ENCODE data around the gene KCNQ1.

Gene KCNQ1

DNA sequence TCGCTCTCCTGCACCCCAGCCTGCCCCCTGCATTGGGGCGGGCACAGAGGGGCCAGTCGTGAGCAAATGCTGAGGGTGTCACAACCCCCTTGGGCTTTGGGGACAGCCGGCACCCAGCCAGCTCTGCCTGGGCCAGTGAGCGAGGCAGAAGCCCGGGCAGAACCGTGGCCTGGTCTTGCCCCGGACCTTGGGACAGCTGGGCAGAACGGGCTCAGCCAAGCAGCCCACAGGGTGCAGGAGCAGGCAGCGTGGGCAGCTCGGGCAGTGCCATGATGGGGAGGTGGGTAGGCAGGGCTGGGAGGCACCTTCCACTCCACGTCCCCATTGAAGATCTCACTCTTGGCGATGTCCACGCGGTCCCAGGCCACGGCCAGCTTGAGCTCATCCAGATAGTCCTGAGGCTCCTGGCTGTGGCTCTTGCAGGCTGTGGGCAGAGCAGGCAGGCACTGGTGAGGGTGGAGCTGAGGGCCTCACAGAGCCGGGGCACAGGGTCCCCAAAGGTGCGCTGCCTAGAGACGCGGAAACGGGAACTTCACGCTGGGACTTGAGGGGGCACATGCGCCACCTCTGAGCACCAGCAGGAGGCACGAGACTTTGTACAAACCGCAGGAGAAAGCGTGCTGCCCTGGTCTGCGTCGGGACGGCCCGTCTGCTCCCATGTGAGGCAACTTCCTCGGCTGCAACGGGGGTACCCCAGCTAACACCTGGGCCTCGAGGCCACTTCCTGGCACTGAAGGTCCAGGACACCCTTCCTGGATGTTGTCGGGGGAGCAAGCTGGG is 29.0 kb upstream of the KCNQ1 start:
- H3K4me3 ChIP-seq (ENCODE audit: control insufficient read depth, low read depth, low read length): no peak overlapping the region
- no peak for DNase-seq (ENCODE audit: low read depth)
- TF ChIP-seq, protein P1, sequence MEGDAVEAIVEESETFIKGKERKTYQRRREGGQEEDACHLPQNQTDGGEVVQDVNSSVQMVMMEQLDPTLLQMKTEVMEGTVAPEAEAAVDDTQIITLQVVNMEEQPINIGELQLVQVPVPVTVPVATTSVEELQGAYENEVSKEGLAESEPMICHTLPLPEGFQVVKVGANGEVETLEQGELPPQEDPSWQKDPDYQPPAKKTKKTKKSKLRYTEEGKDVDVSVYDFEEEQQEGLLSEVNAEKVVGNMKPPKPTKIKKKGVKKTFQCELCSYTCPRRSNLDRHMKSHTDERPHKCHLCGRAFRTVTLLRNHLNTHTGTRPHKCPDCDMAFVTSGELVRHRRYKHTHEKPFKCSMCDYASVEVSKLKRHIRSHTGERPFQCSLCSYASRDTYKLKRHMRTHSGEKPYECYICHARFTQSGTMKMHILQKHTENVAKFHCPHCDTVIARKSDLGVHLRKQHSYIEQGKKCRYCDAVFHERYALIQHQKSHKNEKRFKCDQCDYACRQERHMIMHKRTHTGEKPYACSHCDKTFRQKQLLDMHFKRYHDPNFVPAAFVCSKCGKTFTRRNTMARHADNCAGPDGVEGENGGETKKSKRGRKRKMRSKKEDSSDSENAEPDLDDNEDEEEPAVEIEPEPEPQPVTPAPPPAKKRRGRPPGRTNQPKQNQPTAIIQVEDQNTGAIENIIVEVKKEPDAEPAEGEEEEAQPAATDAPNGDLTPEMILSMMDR (IDR thresholded peaks at IDR 0.05; ENCODE audit: control insufficient read depth, insufficient read depth, low read depth, low read length, missing control alignments): no peak

DNA sequence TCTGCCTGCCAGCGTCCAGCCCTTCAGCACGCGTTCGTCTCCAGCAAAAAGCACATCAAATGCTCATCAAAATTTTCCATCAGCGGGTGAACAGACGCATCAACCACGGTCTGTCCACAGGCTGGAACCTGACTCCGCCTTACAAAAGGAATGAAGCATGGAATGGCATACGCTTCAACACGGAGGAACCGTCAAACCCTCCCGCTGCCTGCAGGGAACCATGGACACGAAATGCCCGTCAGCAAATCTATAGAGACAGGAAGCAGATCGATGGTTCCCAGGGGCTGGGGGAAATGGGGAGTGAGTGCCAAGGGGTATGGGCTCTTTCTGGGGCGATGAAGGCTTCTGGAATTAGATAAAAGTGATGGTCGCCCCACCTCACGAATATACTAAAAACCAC is 28.0 kb upstream of the KCNQ1 start:
- no peak for DNase-seq (ENCODE audit: low read depth)
- no peak overlapping the region for H3K4me3 ChIP-seq (ENCODE audit: control insufficient read depth, low read depth, low read length)
- TF ChIP-seq, protein P1 (IDR thresholded peaks at IDR 0.05; ENCODE audit: control insufficient read depth, insufficient read depth, low read depth, low read length, missing control alignments): no peak

DNA sequence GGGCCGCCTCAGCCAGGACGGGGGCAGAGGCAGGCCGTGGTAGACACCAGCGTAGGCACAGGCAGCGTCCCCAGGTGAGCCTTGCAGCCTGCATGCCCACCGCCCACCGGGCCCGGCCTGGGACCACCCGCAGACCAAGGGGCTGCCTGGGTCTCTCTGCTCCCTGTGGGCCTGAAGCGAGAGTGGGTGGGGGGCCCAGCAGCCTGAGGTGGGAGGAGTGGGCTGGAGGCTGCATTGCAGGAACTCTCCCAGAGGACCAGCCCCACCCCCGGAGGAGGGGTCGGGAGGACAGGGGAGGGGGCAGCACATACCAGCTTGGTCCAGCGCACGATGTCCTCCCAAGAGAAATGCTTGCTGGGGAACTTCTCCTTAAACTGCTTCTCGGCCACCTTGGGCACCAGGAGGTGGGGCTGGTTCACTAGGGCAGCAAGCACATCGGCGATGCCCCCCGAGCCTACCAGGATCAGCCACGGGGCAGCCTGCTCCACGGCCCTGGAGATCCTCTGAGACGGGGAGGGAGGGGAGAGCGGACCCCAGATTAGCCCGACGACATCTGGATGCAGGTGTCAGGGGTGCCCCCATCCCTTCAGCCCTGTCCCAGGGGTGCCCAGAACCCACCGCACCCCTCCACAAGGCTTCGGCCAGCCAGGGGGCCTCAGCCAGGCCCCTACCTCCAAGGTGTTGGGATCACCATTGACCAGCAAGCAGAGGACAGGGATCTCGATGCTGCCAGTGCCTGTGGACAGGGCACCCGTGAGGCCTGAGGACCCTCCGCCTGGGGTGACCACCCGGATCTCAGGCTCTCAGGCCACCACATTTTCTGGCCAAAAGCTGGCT is 26.7 kb upstream of the KCNQ1 start:
- DNase-seq (ENCODE audit: low read depth): no peak
- no peak overlapping the region for H3K4me3 ChIP-seq (ENCODE audit: control insufficient read depth, low read depth, low read length)
- TF ChIP-seq, protein P1 (IDR thresholded peaks at IDR 0.05; ENCODE audit: control insufficient read depth, insufficient read depth, low read depth, low read length, missing control alignments): no peak

DNA sequence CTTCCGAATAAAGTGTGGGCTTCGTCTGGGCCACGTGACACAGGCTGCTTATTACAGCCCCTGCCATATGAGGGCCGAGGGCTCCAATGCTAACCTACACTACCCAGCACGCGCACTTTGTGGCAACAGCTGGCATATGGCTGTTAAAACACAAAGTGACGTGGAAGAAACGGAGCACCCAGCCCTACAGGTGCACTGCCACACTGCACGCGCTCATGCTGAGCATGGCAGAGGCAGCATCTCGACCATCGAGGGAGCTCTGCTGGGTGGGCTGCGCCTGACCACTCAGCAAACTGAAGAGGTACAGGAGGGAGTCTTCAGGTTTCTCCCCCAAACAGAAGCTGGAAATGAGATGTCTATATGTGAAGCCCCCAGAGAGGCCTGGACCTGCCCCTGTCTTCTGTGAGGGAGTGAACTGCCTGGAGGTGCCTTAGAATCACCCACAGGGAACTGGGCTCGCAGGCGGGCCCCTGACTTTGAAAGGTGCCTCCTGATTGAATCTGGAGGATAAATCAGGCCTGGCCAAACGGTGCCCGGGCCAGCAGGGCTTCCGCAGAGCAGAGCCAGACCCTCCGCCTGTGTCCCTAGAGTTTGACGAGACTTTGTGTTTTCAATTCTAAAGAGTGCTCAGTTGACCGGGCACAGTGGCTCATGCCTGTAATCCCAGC is 26.0 kb upstream of the KCNQ1 start:
- TF ChIP-seq, protein P1 (IDR thresholded peaks at IDR 0.05; ENCODE audit: control insufficient read depth, insufficient read depth, low read depth, low read length, missing control alignments): no peak
- no peak for DNase-seq (ENCODE audit: low read depth)

DNA sequence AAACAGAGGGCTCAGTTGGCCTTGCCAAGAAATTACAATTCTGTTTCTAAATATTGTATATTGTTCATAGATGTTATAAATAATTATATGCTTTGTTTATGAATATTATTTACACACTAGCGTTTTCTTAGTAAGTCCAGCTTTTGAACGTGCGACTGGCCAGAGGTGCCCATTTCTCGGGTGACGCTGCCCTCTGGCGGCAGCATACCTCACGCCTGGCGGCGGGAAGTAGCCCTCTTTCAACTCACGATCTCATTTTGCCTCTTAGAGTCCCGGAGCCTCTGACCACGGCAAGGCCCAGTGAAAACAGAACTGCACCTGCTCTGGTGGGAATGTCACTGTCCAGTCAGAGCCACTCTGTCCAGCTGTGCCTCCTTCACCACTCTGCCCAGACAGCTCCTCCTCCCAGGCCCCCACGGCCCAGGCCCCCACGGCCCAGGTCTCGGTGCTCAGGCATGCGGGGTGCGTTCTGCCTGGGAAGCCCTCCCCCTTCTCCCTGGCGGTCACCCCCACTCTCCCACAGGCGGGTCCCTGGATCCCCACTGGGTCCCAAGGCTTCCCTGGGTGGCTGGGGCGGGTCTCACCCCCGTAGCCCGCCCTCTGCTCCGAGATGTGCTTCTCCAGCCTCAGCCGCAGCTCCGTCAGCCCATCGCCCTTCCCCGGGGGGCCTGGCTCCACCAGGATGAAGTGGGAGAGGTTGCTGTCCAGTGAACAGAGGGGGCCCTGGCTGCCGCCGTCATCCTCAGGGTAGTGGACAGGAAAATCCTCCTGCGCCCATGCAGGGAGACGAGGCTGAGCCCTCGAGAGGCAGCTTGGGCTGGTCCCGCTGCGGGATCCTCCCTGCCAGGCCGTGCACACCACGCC is 24.9 kb upstream of the KCNQ1 start:
- H3K4me3 ChIP-seq (ENCODE audit: control insufficient read depth, low read depth, low read length): no peak overlapping the region
- TF ChIP-seq, protein P1 (IDR thresholded peaks at IDR 0.05; ENCODE audit: control insufficient read depth, insufficient read depth, low read depth, low read length, missing control alignments): peak; percentile 90
- DNase-seq (ENCODE audit: low read depth): peak; percentile 31

More for the DNA sequence above, 26.0 kb upstream of the KCNQ1 start:
- no peak overlapping the region for H3K4me3 ChIP-seq (ENCODE audit: control insufficient read depth, low read depth, low read length)
